Brain microvascular endothelial cell (primary cell): ENCODE results near the gene RPL3.

Experiments
- DNase-seq: peaks from one replicate; pipeline ENCODE4 v3.0.0-alpha.2; 2020
- H3K27ac ChIP-seq: fragments of 250-450 bp; sonication (Bioruptor Pico); 2 replicates; pipeline ENCODE4 v1.5.1; 2020; ENCODE audit warnings: mild to moderate bottlenecking, moderate library complexity
- H3K27me3 ChIP-seq: fragments of 250-450 bp; sonication (Bioruptor Pico); replicated peaks from 2 replicates; pipeline ENCODE4 v1.5.1; 2020; ENCODE audit warnings: mild to moderate bottlenecking
- H3K36me3 ChIP-seq: fragments of 250-450 bp; sonication (Bioruptor Pico); replicated peaks from 2 replicates; pipeline ENCODE4 v1.5.1; 2020; ENCODE audit warnings: mild to moderate bottlenecking
- H3K4me3 ChIP-seq: 2 replicates; pipeline ENCODE4 v1.5.1; 2011; ENCODE audit warnings: low read depth, mild to moderate bottlenecking, control low read depth, low read length, moderate library complexity
- in situ Hi-C: cut with HindIII; loops from 2 replicates; pipeline ENCODE4 v1.10.0; 2017; ENCODE audit warnings: low sequenced_read_pairs, low pct_ligation_motif_present
- TF ChIP-seq, protein P1 (sequence below): IDR thresholded peaks from 2 replicates; pipeline ENCODE4 v1.5.1; 2011; ENCODE audit warnings: low read depth, mild to moderate bottlenecking, moderate library complexity, low read length, control low read depth, inconsistent platforms; ENCODE audit errors: missing control alignments

The RPL3 gene

DNA sequence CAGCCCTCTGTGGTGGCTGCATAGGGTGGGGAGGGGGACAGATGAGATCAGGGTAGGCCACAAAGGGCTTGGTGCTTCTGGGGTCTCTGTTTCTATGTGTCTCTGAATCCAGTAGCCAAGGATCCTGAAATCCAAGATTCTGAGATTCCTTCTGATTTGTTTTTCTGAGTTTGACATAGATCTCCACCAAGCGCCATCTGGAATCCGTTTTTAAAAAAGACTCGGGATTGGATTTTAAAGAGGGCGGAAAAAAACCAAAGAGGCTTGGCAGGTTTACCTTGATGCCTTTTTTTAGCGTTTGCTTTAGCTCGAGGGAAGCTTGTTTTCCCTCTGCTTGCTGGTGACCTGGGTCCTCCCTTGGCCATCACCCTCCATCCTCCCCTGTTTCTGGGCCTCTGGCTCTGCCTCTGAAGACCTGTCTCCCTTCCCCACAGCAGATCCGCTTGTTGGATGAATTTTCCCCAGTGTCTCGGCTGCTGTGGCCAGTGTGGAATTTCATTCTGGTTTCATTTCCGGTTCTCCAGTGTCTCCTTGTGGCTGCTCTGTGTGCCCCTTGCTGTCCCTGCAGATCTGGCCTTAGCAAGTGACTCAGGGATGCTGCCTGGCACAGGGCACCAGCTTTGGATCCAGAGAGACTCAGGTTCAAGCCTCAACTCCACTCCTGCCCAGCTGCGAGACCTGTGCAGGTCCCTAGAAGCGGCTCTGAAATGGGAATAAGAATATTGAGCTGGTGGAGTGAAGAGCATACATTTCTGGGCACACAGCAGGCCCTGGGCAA lies 45.5 kb upstream of the RPL3 start:
- no peak overlapping the region for H3K27ac ChIP-seq
- H3K27me3 ChIP-seq: no peaks in the 10 kb centered on the region
- no peak for DNase-seq
- H3K4me3 ChIP-seq: no peak overlapping the region
- TF ChIP-seq, protein P1, sequence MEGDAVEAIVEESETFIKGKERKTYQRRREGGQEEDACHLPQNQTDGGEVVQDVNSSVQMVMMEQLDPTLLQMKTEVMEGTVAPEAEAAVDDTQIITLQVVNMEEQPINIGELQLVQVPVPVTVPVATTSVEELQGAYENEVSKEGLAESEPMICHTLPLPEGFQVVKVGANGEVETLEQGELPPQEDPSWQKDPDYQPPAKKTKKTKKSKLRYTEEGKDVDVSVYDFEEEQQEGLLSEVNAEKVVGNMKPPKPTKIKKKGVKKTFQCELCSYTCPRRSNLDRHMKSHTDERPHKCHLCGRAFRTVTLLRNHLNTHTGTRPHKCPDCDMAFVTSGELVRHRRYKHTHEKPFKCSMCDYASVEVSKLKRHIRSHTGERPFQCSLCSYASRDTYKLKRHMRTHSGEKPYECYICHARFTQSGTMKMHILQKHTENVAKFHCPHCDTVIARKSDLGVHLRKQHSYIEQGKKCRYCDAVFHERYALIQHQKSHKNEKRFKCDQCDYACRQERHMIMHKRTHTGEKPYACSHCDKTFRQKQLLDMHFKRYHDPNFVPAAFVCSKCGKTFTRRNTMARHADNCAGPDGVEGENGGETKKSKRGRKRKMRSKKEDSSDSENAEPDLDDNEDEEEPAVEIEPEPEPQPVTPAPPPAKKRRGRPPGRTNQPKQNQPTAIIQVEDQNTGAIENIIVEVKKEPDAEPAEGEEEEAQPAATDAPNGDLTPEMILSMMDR: no peak
- no peaks in the 10 kb centered on the region for H3K36me3 ChIP-seq
- in situ Hi-C loops: no loop called here

DNA sequence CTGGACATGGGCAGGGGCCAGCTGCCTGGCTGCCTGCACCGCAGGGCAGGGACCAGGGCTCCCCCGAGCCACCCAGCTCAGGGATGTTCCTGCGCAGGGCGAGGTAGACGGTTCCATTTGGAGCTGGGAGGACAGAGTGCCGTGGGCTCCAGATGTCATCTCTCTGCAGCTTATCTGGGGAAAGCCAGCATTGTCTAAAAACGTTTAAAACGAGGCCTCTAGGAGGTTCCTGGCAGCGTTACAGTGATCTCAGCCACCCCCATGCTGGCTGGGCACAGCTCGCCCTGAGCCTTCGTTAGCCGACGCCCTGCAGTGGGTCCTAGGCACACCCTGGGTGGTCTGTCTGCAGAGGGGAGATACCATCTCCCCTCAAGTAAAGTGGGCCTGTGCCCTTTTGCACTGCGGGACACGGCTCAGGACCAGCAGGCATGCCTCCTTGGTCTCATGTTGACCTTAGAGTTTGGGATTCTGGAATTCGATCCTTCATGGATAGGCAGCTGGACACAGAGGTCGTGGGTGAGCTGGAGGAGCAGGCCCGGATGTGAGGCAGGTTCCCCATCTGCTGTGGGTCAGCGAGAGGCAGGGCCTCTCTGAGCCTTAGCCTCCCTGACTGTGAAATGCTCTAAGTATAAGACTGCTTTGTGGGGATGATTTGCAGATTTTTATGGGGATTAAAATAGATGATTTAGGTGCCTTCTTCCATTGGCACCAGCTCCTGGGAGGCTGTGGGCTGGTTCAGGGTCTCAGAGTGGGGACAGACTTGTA lies 44.5 kb upstream of the RPL3 start:
- in situ Hi-C loops: no loop called here
- DNase-seq: no peak
- no peak overlapping the region for H3K4me3 ChIP-seq
- TF ChIP-seq, protein P1: no peak
- no peaks in the 10 kb centered on the region for H3K36me3 ChIP-seq
- H3K27me3 ChIP-seq: no peaks in the 10 kb centered on the region
- no peak overlapping the region for H3K27ac ChIP-seq

DNA sequence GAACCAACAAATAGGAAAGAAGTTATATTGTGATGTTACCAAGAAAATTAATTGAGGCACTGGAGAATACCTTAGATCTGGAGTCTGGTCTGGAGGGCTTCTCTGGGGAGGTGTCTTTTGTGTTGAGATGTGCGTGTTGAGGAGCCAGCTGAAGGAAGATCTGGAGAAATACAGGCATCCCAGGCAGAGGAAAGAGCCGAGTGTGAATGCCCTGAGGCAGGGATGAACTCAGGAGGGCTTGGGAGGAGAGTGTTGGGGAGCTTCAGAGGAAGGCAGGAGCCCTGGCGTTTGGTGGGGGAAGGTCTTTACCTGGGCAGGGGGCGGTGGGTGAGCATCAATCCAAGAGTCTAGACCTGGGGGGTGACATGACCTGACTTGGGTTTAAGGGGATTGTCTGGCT lies 43.5 kb upstream of the RPL3 start:
- no peak overlapping the region for H3K27ac ChIP-seq
- in situ Hi-C loops: no loop called here
- TF ChIP-seq, protein P1: no peak
- no peak for DNase-seq
- no peaks in the 10 kb centered on the region for H3K36me3 ChIP-seq
- H3K27me3 ChIP-seq: no peaks in the 10 kb centered on the region
- H3K4me3 ChIP-seq: no peak overlapping the region

DNA sequence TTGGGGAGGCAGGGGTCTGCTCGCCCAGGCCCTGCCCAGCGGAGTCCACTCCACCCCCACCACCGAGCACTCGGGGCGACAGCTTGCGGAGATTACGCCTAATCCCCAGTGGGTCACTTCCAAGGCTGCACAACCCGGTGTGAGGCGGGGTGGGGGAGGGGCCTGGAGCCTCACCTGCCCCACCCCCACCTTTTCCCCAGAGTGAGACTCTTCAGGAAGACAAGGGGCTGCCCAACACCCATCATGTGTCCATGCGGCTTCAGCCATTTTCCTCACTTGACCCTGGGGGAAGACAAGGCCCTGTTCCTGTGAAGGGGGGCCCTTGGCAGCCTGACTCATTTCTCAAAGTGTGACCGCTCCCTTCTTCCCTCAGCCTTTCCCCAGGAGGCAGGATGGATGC lies 42.8 kb upstream of the RPL3 start:
- Histone ChIP-seq H3K4me3 (no peak overlapping the region), H3K36me3 (no peaks in the 10 kb centered on the region), H3K27ac (no peak overlapping the region), H3K27me3 (no peaks in the 10 kb centered on the region)
- in situ Hi-C loops: no loop called here
- TF ChIP-seq, protein P1: no peak
- DNase-seq: no peak

DNA sequence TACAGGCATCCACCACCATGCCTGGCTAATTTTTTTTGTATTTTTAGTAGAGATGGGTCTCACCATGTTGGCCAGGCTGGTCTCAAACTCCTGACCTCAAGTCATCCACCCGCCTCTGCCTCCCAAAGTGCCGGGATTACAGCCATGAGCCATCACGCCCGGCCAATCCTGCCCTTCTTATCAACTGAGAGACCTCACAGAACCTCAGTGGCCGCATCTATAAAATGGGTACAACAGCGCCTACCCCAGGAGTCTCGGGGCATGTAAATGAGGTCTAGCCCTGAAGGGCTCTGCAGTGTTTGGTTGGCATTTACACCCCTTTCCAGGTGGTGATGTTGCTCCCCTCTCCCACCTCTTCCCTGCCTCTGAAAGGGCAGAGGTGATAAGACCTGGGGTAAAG lies 42.1 kb upstream of the RPL3 start:
- in situ Hi-C loops: no loop called here
- no peak for DNase-seq
- H3K36me3 ChIP-seq: no peaks in the 10 kb centered on the region

More for the DNA sequence above, 42.1 kb upstream of the RPL3 start:
- TF ChIP-seq, protein P1: no peak
- Histone ChIP-seq H3K27ac (no peak overlapping the region), H3K27me3 (no peaks in the 10 kb centered on the region), H3K4me3 (no peak overlapping the region)
